H1 (cell line): ENCODE data around the gene EMC7. TPM values are rescaled to one million over a fixed set of nuclear protein-coding genes. Genes with fewer than 3 reads are reported as not detected.

Experiments
- CTCF ChIA-PET: fragments of 300-600 bp; sonication (Branson Sonifier 250); formaldehyde crosslinking; loops from one replicate; lab custom pipeline; 2021; ENCODE audit not compliant: partially characterized antibody; lab: Charles Lee
- POLR2A ChIA-PET: fragments of 300-600 bp; sonication (Branson Sonifier 250); formaldehyde crosslinking; loops from one replicate; lab custom pipeline; 2021; ENCODE audit warnings: inconsistent platforms; ENCODE audit not compliant: partially characterized antibody; lab: Charles Lee
- DNase-seq, 2 experiments: peaks; one replicate each; pipeline versions ENCODE4 v3.0.0 to v3.0.0-alpha.2; 2010 to 2022; ENCODE audit warnings: low spot score in 2 of 2, low read depth in 1 of 2, mixed read lengths in 1 of 2
- FAIRE-seq: peaks from 2 replicates; lab custom pipeline; 2011; peaks lifted over from hg19 to GRCh38; lab: Jason Lieb, UNC
- H2AFZ ChIP-seq: 2 replicates; pipeline ENCODE4 v1.8.1; 2012; ENCODE audit warnings: low read length, inconsistent platforms
- H2AK5ac ChIP-seq: 2 replicates; pipeline ENCODE4 v1.6.1; 2013; ENCODE audit warnings: low read depth, low read length
- H2BK120ac ChIP-seq: replicated peaks from 2 replicates; pipeline ENCODE3; 2013; ENCODE audit warnings: low read depth, low read length, inconsistent platforms
- H2BK12ac ChIP-seq: 2 replicates; pipeline ENCODE4 v1.6.1; 2013; ENCODE audit warnings: low read depth, low read length
- H2BK15ac ChIP-seq: 2 replicates; pipeline ENCODE4 v1.6.1; 2013; ENCODE audit warnings: low read length
- H2BK20ac ChIP-seq: 2 replicates; pipeline ENCODE4 v1.6.1; 2013; ENCODE audit warnings: low read length
- H2BK5ac ChIP-seq: 2 replicates; pipeline ENCODE4 v1.6.1; 2013; ENCODE audit warnings: low read depth, low read length
- H3K14ac ChIP-seq: 2 replicates; pipeline ENCODE4 v1.6.1; 2013; ENCODE audit warnings: inconsistent platforms; ENCODE audit not compliant: insufficient read length
- H3K18ac ChIP-seq: 2 replicates; pipeline ENCODE4 v1.6.1; 2013; ENCODE audit warnings: low read length; ENCODE audit errors: extremely low read depth
- H3K23ac ChIP-seq: 2 replicates; pipeline ENCODE4 v1.6.1; 2013; ENCODE audit warnings: inconsistent platforms; ENCODE audit not compliant: insufficient read length
- H3K23me2 ChIP-seq: 2 replicates; pipeline ENCODE4 v1.6.1; 2013; ENCODE audit warnings: low read depth, low read length
- H3K27ac ChIP-seq: 2 replicates; pipeline ENCODE4 v1.6.1; 2011; ENCODE audit warnings: low read depth, low read length, inconsistent platforms
- H3K27me3 ChIP-seq, 4 experiments: replicated peaks in 1 of 4; 1 replicate in 1 of 4; 2 replicates in 3 of 4; pipeline versions ENCODE4 v1.6.1 to v1.8.1; 2011 to 2013; ENCODE audit warnings: low read length in 3 of 4, mild to moderate bottlenecking in 3 of 4, inconsistent platforms in 2 of 4, mixed read lengths in 2 of 4, moderate library complexity in 1 of 4; ENCODE audit not compliant: control insufficient read depth in 3 of 4, insufficient read depth in 3 of 4; ENCODE audit errors: extremely low read depth in 1 of 4
- H3K36me3 ChIP-seq, 4 experiments: 2 replicates each; pipeline versions ENCODE4 v1.6.1 to v1.8.1; 2011 to 2013; ENCODE audit warnings: mild to moderate bottlenecking in 4 of 4, low read length in 3 of 4, moderate library complexity in 2 of 4, control low read depth in 1 of 4, inconsistent platforms in 1 of 4; ENCODE audit not compliant: insufficient read depth in 4 of 4, control insufficient read depth in 2 of 4
- H3K4ac ChIP-seq: replicated peaks from 2 replicates; pipeline ENCODE3; 2013; ENCODE audit warnings: low read length, low read depth, mixed read lengths, inconsistent platforms; ENCODE audit not compliant: insufficient read length
- H3K4me1 ChIP-seq, 4 experiments: replicated peaks in 1 of 4; 1 replicate in 1 of 4; 2 replicates in 3 of 4; pipeline versions ENCODE4 v1.6.1 to v1.8.1; 2011 to 2013; ENCODE audit warnings: low read length in 3 of 4, inconsistent platforms in 2 of 4, mixed read lengths in 1 of 4; ENCODE audit not compliant: insufficient read depth in 4 of 4, control insufficient read depth in 3 of 4
- H3K4me2 ChIP-seq, 2 experiments: 2 replicates each; pipeline versions ENCODE4 v1.6.1 to v1.8.1; 2011 to 2013; ENCODE audit warnings: low read depth in 2 of 2, low read length in 2 of 2, control low read depth in 1 of 2, inconsistent platforms in 1 of 2, mild to moderate bottlenecking in 1 of 2; ENCODE audit not compliant: insufficient read depth in 1 of 2
- H3K4me3 ChIP-seq, 4 experiments: fragments of 200-600, 300-600 bp in 1 of 4; sonication (generic), shearing (Covaris generic), sonication (Bioruptor Twin) in 1 of 4; 2 replicates each; pipeline versions ENCODE4 v1.5.1 to v1.8.1; 2011 to 2016; ENCODE audit warnings: low read length in 4 of 4, low read depth in 3 of 4, control low read depth in 2 of 4, inconsistent platforms in 2 of 4, mild to moderate bottlenecking in 2 of 4, mixed read lengths in 1 of 4, moderate library complexity in 1 of 4; ENCODE audit not compliant: insufficient read depth in 2 of 4; ENCODE audit errors: extremely low read depth in 1 of 4
- H3K56ac ChIP-seq: replicated peaks from 2 replicates; pipeline ENCODE3; 2013; ENCODE audit warnings: low read depth, mild to moderate bottlenecking, mixed read lengths, low read length, inconsistent platforms; ENCODE audit not compliant: insufficient read length
- H3K79me1 ChIP-seq: 2 replicates; pipeline ENCODE4 v1.6.1; 2013; ENCODE audit warnings: low read depth, low read length, control low read depth
- H3K79me2 ChIP-seq, 2 experiments: 2 replicates each; pipeline versions ENCODE4 v1.6.1 to v1.8.1; 2012 to 2013; ENCODE audit warnings: low read length in 2 of 2, mild to moderate bottlenecking in 2 of 2, inconsistent platforms in 1 of 2; ENCODE audit not compliant: insufficient read depth in 2 of 2, control insufficient read depth in 1 of 2
- H3K9ac ChIP-seq, 4 experiments: replicated peaks in 1 of 4; 1 replicate in 1 of 4; 2 replicates in 3 of 4; pipeline versions ENCODE4 v1.6.1 to v1.8.1; 2011 to 2013; ENCODE audit warnings: low read depth in 3 of 4, low read length in 3 of 4, control low read depth in 2 of 4, mild to moderate bottlenecking in 2 of 4, moderate library complexity in 2 of 4, inconsistent platforms in 1 of 4; ENCODE audit errors: extremely low read depth in 1 of 4
- H3K9me3 ChIP-seq, 2 experiments: 2 replicates each; pipeline versions ENCODE4 v1.6.1 to v1.8.1; 2012 to 2013; ENCODE audit warnings: mild to moderate bottlenecking in 2 of 2, moderate library complexity in 2 of 2, control low read depth in 1 of 2, inconsistent platforms in 1 of 2, low read depth in 1 of 2, low read length in 1 of 2, mixed read lengths in 1 of 2; ENCODE audit not compliant: insufficient read depth in 2 of 2
- H4K20me1 ChIP-seq, 2 experiments: replicated peaks in 1 of 2; 2 replicates each; pipeline versions ENCODE3 to v1.8.1; 2011 to 2013; ENCODE audit warnings: inconsistent platforms in 2 of 2, low read length in 2 of 2, mild to moderate bottlenecking in 1 of 2; ENCODE audit not compliant: insufficient read depth in 2 of 2, control insufficient read depth in 1 of 2
- H4K5ac ChIP-seq: 2 replicates; pipeline ENCODE4 v1.6.1; 2013; ENCODE audit warnings: low read length, low read depth, mixed read lengths, inconsistent platforms; ENCODE audit not compliant: insufficient read length
- H4K8ac ChIP-seq: 2 replicates; pipeline ENCODE4 v1.8.0; 2013; ENCODE audit warnings: mild to moderate bottlenecking, moderate library complexity, low read length, inconsistent platforms; ENCODE audit not compliant: insufficient read depth; ENCODE audit errors: extremely low read depth
- H4K91ac ChIP-seq: replicated peaks from 2 replicates; pipeline ENCODE3; 2013; ENCODE audit warnings: low read length, mixed read lengths, inconsistent platforms; ENCODE audit not compliant: insufficient read length
- ASH2L ChIP-seq: fragments of 200-600, 300-600 bp; sonication (generic); IDR thresholded peaks from one replicate; pipeline ENCODE4 v1.7.1; 2017; ENCODE audit warnings: low read length
- CTBP2 ChIP-seq: IDR thresholded peaks from 2 replicates; pipeline ENCODE4 v1.7.0; 2011; ENCODE audit warnings: borderline replicate concordance, mild to moderate bottlenecking, moderate library complexity, mixed read lengths, low read length; ENCODE audit not compliant: insufficient read depth, insufficient read length
- E2F6 ChIP-seq: IDR thresholded peaks from 2 replicates; pipeline ENCODE4 v1.6.1; 2012; ENCODE audit warnings: inconsistent platforms
- HDAC2 ChIP-seq, 2 experiments: fragments of 300-600 bp in 1 of 2; sonication (generic) in 1 of 2; IDR thresholded peaks; 2 replicates each; pipeline ENCODE4 v1.6.1; 2011 to 2012; ENCODE audit warnings: low read depth in 2 of 2, low read length in 2 of 2, mild to moderate bottlenecking in 2 of 2, moderate library complexity in 2 of 2, borderline replicate concordance in 1 of 2, inconsistent platforms in 1 of 2
- WGBS, 2 experiments: shearing (Covaris generic) in 1 of 2; methylation state at CpG; one replicate each; pipeline versions ENCODE4 v1.1.6 to v1.1.7; 2013 to 2015; ENCODE audit warnings: low lambda C conversion rate in 2 of 2, mixed read lengths in 2 of 2, inconsistent platforms in 1 of 2, low coverage in 1 of 2, missing lambda C conversion rate in 1 of 2; ENCODE audit not compliant: insufficient replicate concordance in 2 of 2, insufficient coverage in 1 of 2, insufficient read length in 1 of 2; ENCODE audit errors: extremely low coverage in 1 of 2, missing lambda C conversion rate in 1 of 2; 5-methylcytosine and 5-hydroxymethylcytosine counted together
- polyA plus RNA-seq, 7 experiments: library from polyadenylated mRNA; depleted of rRNA in 3 of 7; stranded (reverse) in 5 of 7; unstranded in 2 of 7; fragments of >200 nt in 5 of 7; fragments of 200-250 nt in 2 of 7; gene quantifications; 1 replicate in 5 of 7; 2 replicates in 1 of 7; 4 replicates in 1 of 7; pipeline versions ENCODE4 v1.2.1 to v1.2.3, GENCODE V29; 2011 to 2013; ENCODE audit warnings: missing spikeins in 2 of 7, mixed read lengths in 2 of 7
- total RNA-seq: library from RNA; stranded (reverse); fragmentation: NEBNext Ultra II Directional; extraction: Animal tissue kit (Norgen Biotek cat#: 25700); gene quantifications from 2 replicates; pipeline ENCODE4 v1.2.1, GENCODE V29; 2021

EMC7 gene
- total and polyA plus RNA-seq, 2 of the 8 experiments (the other 6 are each of a cell fraction or from before 2014, with no cell fraction given): 29.0 to 39.0 TPM

GRCh38 chr15:34043391-34043790 lies 58.3 kb downstream of the EMC7 start:
- H3K23me2 ChIP-seq: no peaks in the 10 kb centered on the region; the same call in 1 of the 2 replicates
- H2BK15ac ChIP-seq: no peak overlapping the region
- no peak overlapping the region for H3K56ac ChIP-seq
- H2BK5ac ChIP-seq: no peak overlapping the region
- no peak overlapping the region for H3K14ac ChIP-seq
- no peaks in the 10 kb centered on the region for H3K79me1 ChIP-seq
- DNase-seq (no peak), FAIRE-seq (no peak)
- no peak overlapping the region for H4K8ac ChIP-seq
- no peaks in the 10 kb centered on the region for H3K79me2 ChIP-seq
- H3K18ac ChIP-seq: no peak overlapping the region
- H3K23ac ChIP-seq: no peak overlapping the region
- CTCF ChIA-PET: no interaction called here
- no peak overlapping the region for H2AK5ac ChIP-seq
- H3K4me3 ChIP-seq: no peak overlapping the region
- H2BK12ac ChIP-seq: no peak overlapping the region
- TF ChIP-seq HDAC2 (IDR thresholded peaks at IDR 0.05; ENCODE audit: borderline replicate concordance in 1 of 2, low read depth in 2 of 2, low read length in 2 of 2): no peak
- TF ChIP-seq ASH2L: no peak
- no peak for TF ChIP-seq CTBP2
- no peak for TF ChIP-seq E2F6
- H2AFZ ChIP-seq: no peak overlapping the region
- no peak overlapping the region for H4K5ac ChIP-seq
- H3K27me3 ChIP-seq: peaks cover 11 to 18% (median 14%) of the 10 kb centered on the region in 4 experiments
- 89% methylated on average over 1 of the region's 1 CpG; no CpG with 5 or more reads in 1 of the 2 experiments for WGBS, 2 experiments
- H3K4ac ChIP-seq: no peak overlapping the region
- no peak overlapping the region for H2BK20ac ChIP-seq
- no peak overlapping the region for H3K4me2 ChIP-seq
- peaks cover 0 to 6% (median 4%) of the 10 kb centered on the region in 4 experiments; a peak in 4 of 7 replicates for H3K4me1 ChIP-seq
- no peak overlapping the region for H2BK120ac ChIP-seq
- H3K36me3 ChIP-seq: no peaks in the 10 kb centered on the region
- no peaks in the 10 kb centered on the region for H3K9me3 ChIP-seq
- POLR2A ChIA-PET: interaction anchor here (0.6 to 1.1 kb wide), 2 partner anchors 9 to 235 kb away, joined by 3 to 5 read pairs; no protein-coding TSS in a partner anchor
- no peak overlapping the region for H4K91ac ChIP-seq
- no peaks in the 10 kb centered on the region for H4K20me1 ChIP-seq
- H3K9ac ChIP-seq: no peak overlapping the region
- no peak overlapping the region for H3K27ac ChIP-seq
